Adrenal gland (tissue), 12 donors: ENCODE results near the gene TMIGD1. TPM values are rescaled to one million over a fixed set of nuclear protein-coding genes. Genes with fewer than 3 reads are reported as not detected.

Experiments
- DNase-seq, 7 donors: peaks; one replicate each; pipeline ENCODE4 v3.0.0-alpha.2; 2019 to 2020
- H3K27ac ChIP-seq, 5 donors: fragments of 200-600 bp; sonication (generic) in 4 of 5; 1 replicate in 3 of 5; 2 replicates in 2 of 5; pipeline versions ENCODE4 v1.5.1 to v1.8.0; 2016 to 2020; ENCODE audit warnings: mild to moderate bottlenecking in 1 of 5
- H3K27me3 ChIP-seq: fragments of 200-600 bp; 2 replicates; pipeline ENCODE4 v1.8.0; 2021
- H3K36me3 ChIP-seq, 2 donors: fragments of 200-600 bp; replicated peaks in 1 of 2; 1 replicate in 1 of 2; 2 replicates in 1 of 2; pipeline versions ENCODE4 v1.5.1 to v1.8.0; 2018 to 2022
- H3K4me1 ChIP-seq, 2 donors: fragments of 200-600 bp; replicated peaks in 1 of 2; 1 replicate in 1 of 2; 2 replicates in 1 of 2; pipeline versions ENCODE4 v1.5.1 to v1.8.0; 2018 to 2021
- H3K4me3 ChIP-seq, 4 donors: fragments of 200-600 bp; sonication (generic) in 3 of 4; one replicate each; pipeline ENCODE4 v1.5.1; 2016 to 2018
- H3K9me3 ChIP-seq, 3 donors: fragments of 200-600 bp; sonication (generic) in 1 of 3; replicated peaks in 1 of 3; 1 replicate in 2 of 3; 2 replicates in 1 of 3; pipeline versions ENCODE4 v1.5.1 to v1.8.0; 2016 to 2021
- POLR2A ChIP-seq, 2 donors: fragments of 450-650 bp; IDR thresholded peaks; one replicate each; pipeline ENCODE4 v1.6.1; 2017; ENCODE audit warnings: antibody characterized with exemption in 2 of 2, mild to moderate bottlenecking in 2 of 2, moderate library complexity in 1 of 2
- WGBS, 4 donors: extraction: QIAGEN DNeasy Blood & Tissue Kit in 2 of 4; methylation state at CpG; one replicate each; pipeline versions ENCODE4 v1.1.5 to v1.1.7; 2013 to 2017; 5-methylcytosine and 5-hydroxymethylcytosine counted together
- intact Hi-C, 2 donors: fragments of 100-400 bp; cut with DNase I; formaldehyde crosslinking; loops; one replicate each; pipeline versions ENCODE4 v1.14.1 to v1.15.0; 2022 to 2023
- polyA plus RNA-seq, 3 donors: library from polyadenylated mRNA; stranded (reverse); fragments of 200-250 nt in 2 of 3; fragments of 350-450 nt in 1 of 3; fragmentation: Illumina TruSeq in 1 of 3; extraction: RNeasy Lipid Tissue Mini Kit (QIAGEN cat#74804) in 1 of 3; gene quantifications; one replicate each; pipeline ENCODE4 v1.2.3, GENCODE V29; 2013 to 2014
- total RNA-seq, 9 donors: library from RNA; depleted of rRNA in 4 of 9; stranded (reverse); fragments of >200 nt in 4 of 9; fragments of 120-200 nt in 1 of 9; fragmentation: NEBNext Ultra II Directional in 1 of 9; extraction: Animal tissue kit (Norgen Biotek cat#: 25700) in 1 of 9; gene quantifications; one replicate each; pipeline versions ENCODE4 v1.1.0 to v1.2.4, GENCODE V29; 2013 to 2023
- TF ChIP-seq, protein P1 (sequence below), 6 experiments: fragments of 450-650 bp in 4 of 6; fragments of 200-600 bp in 2 of 6; sonication (generic) in 1 of 6; IDR thresholded peaks; 1 replicate in 5 of 6; 2 replicates in 1 of 6; pipeline versions ENCODE4 v1.5.1 to v1.8.0; 2016 to 2021; ENCODE audit warnings: antibody characterized with exemption in 6 of 6, mild to moderate bottlenecking in 2 of 6, moderate library complexity in 1 of 6
- donor health status: healthy with polysubstance abuse.
- donor health status: Bipolar disorder and iron deficiency.
- donor health status: DM: yes; HTN: yes; CAD: no.
- donor health status: DM: no; HTN: no; CAD: no.
- donor health status: DM: no; HTN: no; CAD: no.
- donor health status: DM: yes; HTN: yes; CAD: no.

TMIGD1 gene
- total and polyA plus RNA-seq, 12 donors = not detected

DNA sequence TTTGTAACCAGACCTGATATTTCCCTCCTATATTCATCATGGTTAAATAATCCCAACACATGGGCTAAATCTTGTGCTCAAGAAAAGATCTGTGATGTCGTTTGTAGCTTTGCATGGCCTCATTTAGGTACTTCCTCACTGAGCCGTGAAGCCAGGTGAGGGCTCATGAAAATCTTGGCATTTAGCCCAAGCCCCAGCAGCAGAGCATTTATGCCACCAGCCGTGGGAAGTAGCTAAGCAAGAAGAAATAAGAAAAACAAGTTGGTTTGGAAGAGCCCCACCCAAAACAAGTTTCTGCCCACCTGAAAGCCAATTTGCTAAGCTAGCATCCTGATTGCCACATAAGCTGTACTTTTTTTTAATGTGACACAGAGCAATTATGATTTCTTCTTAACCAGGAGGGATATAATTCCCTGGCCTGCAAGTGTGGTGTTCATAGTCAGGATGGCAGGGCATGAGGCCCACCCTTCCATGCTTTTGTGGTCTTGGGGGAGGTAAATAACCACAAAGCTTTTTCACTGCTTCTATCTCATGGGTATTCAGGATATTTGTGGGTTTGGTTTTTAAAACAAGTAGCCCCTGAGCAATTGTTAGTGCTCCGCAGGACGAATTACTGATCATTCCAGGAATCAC, 10.5 kb downstream of the TMIGD1 start:
- no peaks in the 10 kb centered on the region for H3K9me3 ChIP-seq
- no peaks in the 10 kb centered on the region for H3K4me1 ChIP-seq
- H3K36me3 ChIP-seq = no peaks in the 10 kb centered on the region
- no peak overlapping the region for H3K27ac ChIP-seq
- TF ChIP-seq, protein P1, sequence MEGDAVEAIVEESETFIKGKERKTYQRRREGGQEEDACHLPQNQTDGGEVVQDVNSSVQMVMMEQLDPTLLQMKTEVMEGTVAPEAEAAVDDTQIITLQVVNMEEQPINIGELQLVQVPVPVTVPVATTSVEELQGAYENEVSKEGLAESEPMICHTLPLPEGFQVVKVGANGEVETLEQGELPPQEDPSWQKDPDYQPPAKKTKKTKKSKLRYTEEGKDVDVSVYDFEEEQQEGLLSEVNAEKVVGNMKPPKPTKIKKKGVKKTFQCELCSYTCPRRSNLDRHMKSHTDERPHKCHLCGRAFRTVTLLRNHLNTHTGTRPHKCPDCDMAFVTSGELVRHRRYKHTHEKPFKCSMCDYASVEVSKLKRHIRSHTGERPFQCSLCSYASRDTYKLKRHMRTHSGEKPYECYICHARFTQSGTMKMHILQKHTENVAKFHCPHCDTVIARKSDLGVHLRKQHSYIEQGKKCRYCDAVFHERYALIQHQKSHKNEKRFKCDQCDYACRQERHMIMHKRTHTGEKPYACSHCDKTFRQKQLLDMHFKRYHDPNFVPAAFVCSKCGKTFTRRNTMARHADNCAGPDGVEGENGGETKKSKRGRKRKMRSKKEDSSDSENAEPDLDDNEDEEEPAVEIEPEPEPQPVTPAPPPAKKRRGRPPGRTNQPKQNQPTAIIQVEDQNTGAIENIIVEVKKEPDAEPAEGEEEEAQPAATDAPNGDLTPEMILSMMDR (IDR thresholded peaks at IDR 0.05) = no peak
- no peak for TF ChIP-seq POLR2A (IDR thresholded peaks at IDR 0.05)
- no peaks in the 10 kb centered on the region for H3K27me3 ChIP-seq
- WGBS, 4 donors = 53 to 66% (median 56%) methylated on average over 5 of the region's 5 CpGs
- no peak for DNase-seq
- no peak overlapping the region for H3K4me3 ChIP-seq
- intact Hi-C loops = no loop called here

DNA sequence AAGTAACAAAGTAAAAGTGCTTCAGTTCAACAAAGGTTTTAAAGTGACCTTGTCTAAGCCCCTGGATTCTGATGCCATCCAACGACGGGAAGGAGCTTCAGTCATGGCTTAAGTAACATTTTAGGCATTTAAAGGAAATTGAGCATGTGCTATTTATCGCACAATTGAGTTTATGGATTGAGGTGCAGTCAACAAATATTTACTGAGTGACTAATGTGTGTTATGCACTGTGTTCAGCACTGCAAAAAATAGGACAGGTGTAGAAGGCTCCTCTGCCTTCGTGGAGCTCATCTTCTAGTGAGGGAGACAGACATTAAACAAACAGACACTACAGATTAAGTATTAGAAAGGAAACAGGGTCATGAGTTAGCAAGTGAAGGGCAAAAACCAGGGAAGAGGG, 12.5 kb downstream of the TMIGD1 start:
- no peak for DNase-seq
- no peak overlapping the region for H3K4me3 ChIP-seq
- no peaks in the 10 kb centered on the region for H3K36me3 ChIP-seq
- no peaks in the 10 kb centered on the region for H3K9me3 ChIP-seq
- H3K4me1 ChIP-seq = no peaks in the 10 kb centered on the region
- 67 to 88% (median 70%) methylated on average over 4 of the region's 4 CpGs for WGBS, 4 donors
- intact Hi-C loops = no loop called here
- TF ChIP-seq, protein P1 (IDR thresholded peaks at IDR 0.05) = no peak
- TF ChIP-seq POLR2A (IDR thresholded peaks at IDR 0.05) = no peak
- peaks cover 6% of the 10 kb centered on the region for H3K27me3 ChIP-seq
- H3K27ac ChIP-seq = no peak overlapping the region

DNA sequence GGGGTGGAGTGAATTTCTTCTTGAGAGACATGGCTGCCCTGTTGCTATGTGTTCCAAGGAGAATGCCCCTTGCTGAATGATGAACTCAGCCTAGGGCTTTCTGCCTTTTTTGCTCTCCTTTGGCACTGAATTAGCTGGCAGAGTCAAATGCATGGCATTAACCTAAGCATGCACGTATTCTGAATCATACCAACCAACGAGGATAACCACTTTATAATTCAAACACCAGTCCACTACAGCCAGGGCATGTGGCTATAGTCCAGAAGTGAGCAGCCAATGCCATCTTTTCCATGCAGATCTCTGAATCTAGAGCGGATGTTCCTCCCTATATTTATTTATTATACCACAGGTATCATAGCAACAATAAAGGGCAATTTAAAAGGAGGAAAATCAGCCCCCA, 15.7 kb downstream of the TMIGD1 start:
- Histone ChIP-seq H3K9me3 (no peaks in the 10 kb centered on the region), H3K4me1 (no peaks in the 10 kb centered on the region), H3K36me3 (no peaks in the 10 kb centered on the region), H3K4me3 (no peak overlapping the region), H3K27me3 (peaks cover 6% of the 10 kb centered on the region), H3K27ac (no peak overlapping the region)
- intact Hi-C loops = no loop called here
- no peak for TF ChIP-seq POLR2A (IDR thresholded peaks at IDR 0.05)
- TF ChIP-seq, protein P1 (IDR thresholded peaks at IDR 0.05) = no peak
- no peak for DNase-seq
- 58 to 75% (median 65%) methylated on average over 3 of the region's 3 CpGs for WGBS, 4 donors

DNA sequence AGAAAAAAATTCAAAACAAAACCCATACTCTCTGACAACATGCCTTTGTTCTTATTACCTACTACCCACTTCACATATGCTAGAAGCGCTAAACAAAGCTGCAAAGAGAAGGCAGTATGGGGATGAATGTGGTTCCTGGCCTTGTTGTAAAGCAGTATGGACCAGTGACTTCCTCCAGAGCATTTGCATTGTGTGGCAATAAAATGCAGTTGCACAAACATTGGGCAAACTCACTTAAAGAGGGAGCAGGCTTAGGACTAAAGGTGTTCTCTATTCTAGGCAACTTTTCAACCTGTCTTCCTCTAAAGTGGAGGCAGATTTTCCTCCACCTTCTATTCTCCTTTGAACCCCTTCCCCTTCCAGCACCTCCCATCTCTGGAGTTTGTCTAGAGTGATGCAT, 17.1 kb downstream of the TMIGD1 start:
- Histone ChIP-seq H3K27ac (no peak overlapping the region), H3K27me3 (peaks cover 6% of the 10 kb centered on the region), H3K4me3 (no peak overlapping the region), H3K4me1 (no peaks in the 10 kb centered on the region), H3K36me3 (no peaks in the 10 kb centered on the region), H3K9me3 (no peaks in the 10 kb centered on the region)
- TF ChIP-seq, protein P1 (IDR thresholded peaks at IDR 0.05) = no peak
- TF ChIP-seq POLR2A (IDR thresholded peaks at IDR 0.05) = no peak
- intact Hi-C loops = no loop called here
- DNase-seq = no peak
- 81 to 100% (median 93%) methylated on average over 1 of the region's 1 CpG for WGBS, 4 donors
